GM19023 (cell line): ENCODE measurements around the gene SCLY.
"Not testable (repeated sequence)": the region's sequence is repeated elsewhere in the genome, so short reads cannot be mapped to it uniquely, and the experiment has no call there.

Experiments used
- ATAC-seq: cut with Tn5 transposase; IDR thresholded peaks from one replicate; pipeline ENCODE4 v1.9.1; 2021; ENCODE audit warnings: mild to moderate bottlenecking, moderate library complexity; ENCODE audit not compliant: unreplicated experiment

The SCLY gene

GRCh38 chr2:238060542-238061314, at the start of gene SCLY:
SCLY (plus strand) TSS chr2:238061001; CDS start chr2:238061055, 54 bp downstream.
- peak; percentile 91 for ATAC-seq

GRCh38 chr2:238013806-238014205, 47.0 kb upstream of the SCLY start:
- no peak for ATAC-seq

GRCh38 chr2:238015705-238016104, 45.1 kb upstream of the SCLY start:
- ATAC-seq, result no peak

GRCh38 chr2:238016526-238016925, 44.3 kb upstream of the SCLY start:
- ATAC-seq, result no peak

- ATAC-seq, result no peak
Measured at GRCh38 chr2:238019962-238020361, 40.8 kb upstream of the SCLY start.

- no peak for ATAC-seq
Measured at GRCh38 chr2:238020816-238021215, 40.0 kb upstream of the SCLY start.

GRCh38 chr2:238021327-238021726, 39.5 kb upstream of the SCLY start:
- ATAC-seq, result no peak

GRCh38 chr2:238022594-238023157, 38.1 kb upstream of the SCLY start:
- ATAC-seq, result no peak

- ATAC-seq, result no peak
Measured at GRCh38 chr2:238023608-238024007, 37.2 kb upstream of the SCLY start.

- ATAC-seq, result no peak
Measured at GRCh38 chr2:238024986-238025385, 35.8 kb upstream of the SCLY start.

- ATAC-seq, result no peak
Measured at GRCh38 chr2:238025741-238026360, 35.0 kb upstream of the SCLY start.

GRCh38 chr2:238027058-238027457, 33.7 kb upstream of the SCLY start:
- ATAC-seq, result no peak

- ATAC-seq, result no peak
Measured at GRCh38 chr2:238027591-238028415, 33.0 kb upstream of the SCLY start.

- no peak for ATAC-seq
Measured at GRCh38 chr2:238029853-238030252, 30.9 kb upstream of the SCLY start.

GRCh38 chr2:238030422-238031155, 30.2 kb upstream of the SCLY start:
- no peak for ATAC-seq

- ATAC-seq, result no peak
Measured at GRCh38 chr2:238031751-238032150, 29.1 kb upstream of the SCLY start.

GRCh38 chr2:238032755-238033337, 28.0 kb upstream of the SCLY start:
- no peak for ATAC-seq

- ATAC-seq, result not testable (repeated sequence)
Measured at GRCh38 chr2:238033991-238034390, 26.8 kb upstream of the SCLY start.

GRCh38 chr2:238038203-238038602, 22.6 kb upstream of the SCLY start:
- ATAC-seq, result no peak

GRCh38 chr2:238039151-238039550, 21.6 kb upstream of the SCLY start:
- no peak for ATAC-seq
